Liver (tissue), 9 donors: ENCODE measurements around the gene SREBF1. TPM values are rescaled to one million over a fixed set of nuclear protein-coding genes. Genes with fewer than 3 reads are reported as not detected.

ENCODE experiments used
- DNase-seq: peaks from one replicate; pipeline ENCODE4 v3.0.0-alpha.2; 2017; ENCODE audit warnings: low spot score
- H3K27ac ChIP-seq, 2 donors: one replicate each; pipeline ENCODE4 v1.7.0; 2013; ENCODE audit warnings: inconsistent platforms in 2 of 2, low read length in 2 of 2, control low read depth in 1 of 2, low read depth in 1 of 2, mild to moderate bottlenecking in 1 of 2
- H3K27me3 ChIP-seq, 4 donors: one replicate each; pipeline versions ENCODE4 v1.6.1 to v1.7.0; 2013; ENCODE audit warnings: low read length in 3 of 4, inconsistent platforms in 1 of 4, mild to moderate bottlenecking in 1 of 4, moderate library complexity in 1 of 4; ENCODE audit not compliant: control insufficient read depth in 4 of 4, insufficient read depth in 4 of 4
- H3K36me3 ChIP-seq, 4 donors: one replicate each; pipeline versions ENCODE4 v1.6.1 to v1.7.0; 2013; ENCODE audit warnings: low read length in 3 of 4, mild to moderate bottlenecking in 3 of 4, low read depth in 1 of 4, moderate library complexity in 1 of 4; ENCODE audit not compliant: control insufficient read depth in 4 of 4, insufficient read depth in 3 of 4
- H3K4me1 ChIP-seq, 4 donors: one replicate each; pipeline versions ENCODE4 v1.6.1 to v1.7.0; 2013; ENCODE audit warnings: low read length in 3 of 4, mild to moderate bottlenecking in 3 of 4, moderate library complexity in 1 of 4; ENCODE audit not compliant: control insufficient read depth in 4 of 4, insufficient read depth in 4 of 4
- H3K4me3 ChIP-seq, 3 donors: one replicate each; pipeline versions ENCODE4 v1.6.1 to v1.7.0; 2013; ENCODE audit warnings: low read length in 3 of 3, control low read depth in 1 of 3, low read depth in 1 of 3, mild to moderate bottlenecking in 1 of 3
- H3K9ac ChIP-seq, 2 donors: one replicate each; pipeline ENCODE4 v1.7.0; 2013; ENCODE audit warnings: low read length in 2 of 2, mild to moderate bottlenecking in 2 of 2, moderate library complexity in 2 of 2, control low read depth in 1 of 2, low read depth in 1 of 2
- H3K9me3 ChIP-seq, 4 donors: one replicate each; pipeline versions ENCODE4 v1.6.1 to v1.7.0; 2013; ENCODE audit warnings: low read length in 3 of 4; ENCODE audit not compliant: control insufficient read depth in 4 of 4
- ATF3 ChIP-seq: IDR thresholded peaks from 2 replicates; pipeline ENCODE4 v1.6.1; 2016; ENCODE audit warnings: antibody characterized with exemption
- EGR1 ChIP-seq, 2 donors: IDR thresholded peaks; 2 replicates each; pipeline ENCODE4 v1.6.1; 2016 to 2018; ENCODE audit warnings: antibody characterized with exemption in 2 of 2, low read depth in 2 of 2
- FOXA1 ChIP-seq: IDR thresholded peaks from 2 replicates; pipeline ENCODE4 v1.6.1; 2016; ENCODE audit warnings: antibody characterized with exemption
- GABPA ChIP-seq, 2 donors: IDR thresholded peaks in 1 of 2; conservative IDR thresholded peaks in 1 of 2; 2 replicates each; pipeline ENCODE4 v1.6.1; 2016; ENCODE audit warnings: antibody characterized with exemption in 2 of 2, mild to moderate bottlenecking in 1 of 2, moderate library complexity in 1 of 2
- HNF4A ChIP-seq, 2 donors: conservative IDR thresholded peaks; 2 replicates each; pipeline ENCODE4 v1.6.1; 2016; ENCODE audit warnings: antibody characterized with exemption in 2 of 2, mild to moderate bottlenecking in 2 of 2
- HNF4G ChIP-seq: IDR thresholded peaks from 2 replicates; pipeline ENCODE4 v1.6.1; 2016; ENCODE audit warnings: antibody characterized with exemption
- JUND ChIP-seq, 2 donors: IDR thresholded peaks; 2 replicates each; pipeline ENCODE4 v1.6.1; 2016; ENCODE audit warnings: antibody characterized with exemption in 2 of 2
- MAX ChIP-seq: IDR thresholded peaks from 2 replicates; pipeline ENCODE4 v1.6.1; 2016; ENCODE audit warnings: antibody characterized with exemption
- YY1 ChIP-seq: IDR thresholded peaks from 2 replicates; pipeline ENCODE4 v1.6.1; 2016; ENCODE audit warnings: antibody characterized with exemption, mild to moderate bottlenecking
- WGBS: extraction: QIAGEN DNeasy Blood & Tissue Kit; methylation state at CpG from one replicate; pipeline ENCODE4 v1.1.7; 2013; 5-methylcytosine and 5-hydroxymethylcytosine counted together
- polyA plus RNA-seq, 2 donors: library from polyadenylated mRNA; stranded (reverse) in 1 of 2; unstranded in 1 of 2; fragments of 200-250 nt in 1 of 2; fragments of >200 nt in 1 of 2; fragmentation: Nextera tagmentation in 1 of 2; extraction: Ambion mirVana in 1 of 2; gene quantifications; one replicate each; pipeline versions ENCODE4 v1.2.1 to v1.2.3, GENCODE V29; 2013 to 2015
- total RNA-seq, 2 donors: library from RNA; depleted of rRNA; stranded (reverse); fragments of >200 nt; gene quantifications; one replicate each; pipeline ENCODE4 v1.2.3, GENCODE V29; 2014
- TF ChIP-seq, protein P1 (sequence below): IDR thresholded peaks from 2 replicates; pipeline ENCODE4 v1.6.1; 2016; ENCODE audit warnings: antibody characterized with exemption, mild to moderate bottlenecking
- TF ChIP-seq, protein P2 (sequence below): fragments of 150-350 bp; IDR thresholded peaks from 2 replicates; pipeline ENCODE4 v1.5.1; 2017; ENCODE audit warnings: improper control_type of control experiment, low read depth, low read length; ENCODE audit not compliant: missing input control
- donor health status: healthy.
- donor health status: healthy.
- donor health status: healthy.
- donor health status: healthy.
- donor health status: healthy.

SREBF1 gene
- total and polyA plus RNA-seq, 4 donors, result 66.8 to 133 (median 101) TPM

DNA sequence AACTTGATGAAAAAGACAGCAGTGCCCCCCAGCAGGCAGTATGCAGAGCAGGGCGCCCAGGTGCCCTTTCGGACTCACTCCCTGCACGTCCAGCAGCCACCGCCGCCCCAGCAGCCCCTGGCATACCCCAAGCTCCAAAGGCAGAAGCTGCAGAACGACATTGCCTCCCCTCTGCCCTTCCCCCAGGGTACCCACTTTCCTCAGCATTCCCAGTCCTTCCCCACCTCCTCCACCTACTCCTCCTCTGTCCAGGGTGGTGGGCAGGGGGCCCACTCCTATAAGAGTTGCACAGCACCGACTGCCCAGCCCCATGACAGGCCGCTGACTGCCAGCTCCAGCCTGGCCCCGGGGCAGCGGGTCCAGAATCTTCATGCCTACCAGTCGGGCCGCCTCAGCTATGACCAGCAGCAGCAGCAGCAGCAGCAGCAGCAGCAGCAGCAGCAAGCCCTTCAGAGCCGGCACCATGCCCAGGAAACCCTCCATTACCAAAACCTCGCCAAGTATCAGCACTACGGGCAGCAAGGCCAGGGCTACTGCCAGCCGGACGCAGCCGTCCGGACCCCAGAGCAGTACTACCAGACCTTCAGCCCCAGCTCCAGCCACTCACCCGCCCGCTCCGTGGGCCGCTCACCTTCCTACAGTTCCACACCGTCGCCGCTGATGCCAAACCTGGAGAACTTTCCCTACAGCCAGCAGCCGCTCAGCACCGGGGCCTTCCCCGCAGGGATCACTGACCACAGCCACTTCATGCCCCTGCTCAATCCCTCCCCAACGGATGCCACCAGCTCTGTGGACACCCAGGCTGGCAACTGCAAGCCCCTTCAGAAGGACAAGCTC is 43.2 kb downstream of the SREBF1 start:
- TF ChIP-seq HNF4A (conservative IDR thresholded peaks at IDR 0.05), result no peak
- no peak for TF ChIP-seq EGR1 (IDR thresholded peaks at IDR 0.05; ENCODE audit: low read depth in 2 of 2)
- no peak for TF ChIP-seq FOXA1
- TF ChIP-seq HNF4G, result no peak
- TF ChIP-seq, protein P1, sequence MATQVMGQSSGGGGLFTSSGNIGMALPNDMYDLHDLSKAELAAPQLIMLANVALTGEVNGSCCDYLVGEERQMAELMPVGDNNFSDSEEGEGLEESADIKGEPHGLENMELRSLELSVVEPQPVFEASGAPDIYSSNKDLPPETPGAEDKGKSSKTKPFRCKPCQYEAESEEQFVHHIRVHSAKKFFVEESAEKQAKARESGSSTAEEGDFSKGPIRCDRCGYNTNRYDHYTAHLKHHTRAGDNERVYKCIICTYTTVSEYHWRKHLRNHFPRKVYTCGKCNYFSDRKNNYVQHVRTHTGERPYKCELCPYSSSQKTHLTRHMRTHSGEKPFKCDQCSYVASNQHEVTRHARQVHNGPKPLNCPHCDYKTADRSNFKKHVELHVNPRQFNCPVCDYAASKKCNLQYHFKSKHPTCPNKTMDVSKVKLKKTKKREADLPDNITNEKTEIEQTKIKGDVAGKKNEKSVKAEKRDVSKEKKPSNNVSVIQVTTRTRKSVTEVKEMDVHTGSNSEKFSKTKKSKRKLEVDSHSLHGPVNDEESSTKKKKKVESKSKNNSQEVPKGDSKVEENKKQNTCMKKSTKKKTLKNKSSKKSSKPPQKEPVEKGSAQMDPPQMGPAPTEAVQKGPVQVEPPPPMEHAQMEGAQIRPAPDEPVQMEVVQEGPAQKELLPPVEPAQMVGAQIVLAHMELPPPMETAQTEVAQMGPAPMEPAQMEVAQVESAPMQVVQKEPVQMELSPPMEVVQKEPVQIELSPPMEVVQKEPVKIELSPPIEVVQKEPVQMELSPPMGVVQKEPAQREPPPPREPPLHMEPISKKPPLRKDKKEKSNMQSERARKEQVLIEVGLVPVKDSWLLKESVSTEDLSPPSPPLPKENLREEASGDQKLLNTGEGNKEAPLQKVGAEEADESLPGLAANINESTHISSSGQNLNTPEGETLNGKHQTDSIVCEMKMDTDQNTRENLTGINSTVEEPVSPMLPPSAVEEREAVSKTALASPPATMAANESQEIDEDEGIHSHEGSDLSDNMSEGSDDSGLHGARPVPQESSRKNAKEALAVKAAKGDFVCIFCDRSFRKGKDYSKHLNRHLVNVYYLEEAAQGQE, result no peak
- Histone ChIP-seq H3K9me3 (no peaks in the 10 kb centered on the region), H3K4me1 (peaks cover 0 to 20% (median 4%) of the 10 kb centered on the region in 4 donors), H3K27me3 (no peaks in the 10 kb centered on the region), H3K4me3 (no peak overlapping the region), H3K9ac (no peak overlapping the region), H3K27ac (no peak overlapping the region), H3K36me3 (peaks cover 0 to 25% (median 4%) of the 10 kb centered on the region in 4 donors)
- 96% methylated on average over 30 of the region's 30 CpGs for WGBS
- no peak for DNase-seq

DNA sequence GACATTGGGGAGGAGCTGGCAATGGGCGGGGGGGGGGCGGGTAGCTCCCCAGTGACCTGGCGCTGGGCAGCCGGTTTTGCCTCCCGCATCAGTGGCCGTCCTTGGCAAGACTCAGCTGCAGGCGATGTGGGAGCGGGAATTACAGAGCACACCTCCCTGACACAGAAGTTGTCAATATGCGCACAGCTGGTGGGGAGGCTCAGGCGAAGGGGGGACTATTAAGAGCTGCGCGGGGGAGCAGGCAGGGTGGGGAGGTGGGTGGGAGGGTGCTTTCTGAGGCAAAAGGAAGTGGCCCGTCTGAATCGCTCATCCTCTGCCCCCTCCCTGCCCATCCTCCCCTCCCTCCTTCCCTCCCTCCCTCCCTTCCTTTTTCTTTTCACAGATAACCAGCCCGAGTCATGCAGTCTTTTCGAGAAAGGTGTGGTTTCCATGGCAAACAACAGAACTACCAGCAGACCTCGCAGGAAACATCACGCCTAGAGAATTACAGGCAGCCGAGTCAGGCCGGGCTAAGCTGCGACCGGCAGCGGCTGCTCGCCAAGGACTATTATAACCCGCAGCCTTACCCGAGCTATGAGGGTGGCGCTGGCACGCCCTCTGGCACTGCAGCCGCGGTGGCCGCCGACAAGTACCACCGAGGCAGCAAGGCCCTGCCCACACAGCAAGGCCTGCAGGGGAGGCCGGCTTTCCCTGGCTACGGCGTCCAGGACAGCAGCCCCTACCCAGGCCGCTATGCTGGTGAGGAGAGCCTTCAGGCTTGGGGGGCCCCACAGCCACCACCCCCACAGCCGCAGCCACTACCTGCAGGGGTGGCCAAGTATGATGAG is 44.0 kb downstream of the SREBF1 start:
- Histone ChIP-seq H3K27ac (no peak overlapping the region), H3K9ac (no peak overlapping the region), H3K4me1 (peaks cover 0 to 20% (median 4%) of the 10 kb centered on the region in 4 donors), H3K27me3 (no peaks in the 10 kb centered on the region), H3K4me3 (no peak overlapping the region), H3K36me3 (peaks cover 0 to 25% (median 2%) of the 10 kb centered on the region in 4 donors), H3K9me3 (no peaks in the 10 kb centered on the region)
- no peak for DNase-seq
- TF ChIP-seq, protein P2, sequence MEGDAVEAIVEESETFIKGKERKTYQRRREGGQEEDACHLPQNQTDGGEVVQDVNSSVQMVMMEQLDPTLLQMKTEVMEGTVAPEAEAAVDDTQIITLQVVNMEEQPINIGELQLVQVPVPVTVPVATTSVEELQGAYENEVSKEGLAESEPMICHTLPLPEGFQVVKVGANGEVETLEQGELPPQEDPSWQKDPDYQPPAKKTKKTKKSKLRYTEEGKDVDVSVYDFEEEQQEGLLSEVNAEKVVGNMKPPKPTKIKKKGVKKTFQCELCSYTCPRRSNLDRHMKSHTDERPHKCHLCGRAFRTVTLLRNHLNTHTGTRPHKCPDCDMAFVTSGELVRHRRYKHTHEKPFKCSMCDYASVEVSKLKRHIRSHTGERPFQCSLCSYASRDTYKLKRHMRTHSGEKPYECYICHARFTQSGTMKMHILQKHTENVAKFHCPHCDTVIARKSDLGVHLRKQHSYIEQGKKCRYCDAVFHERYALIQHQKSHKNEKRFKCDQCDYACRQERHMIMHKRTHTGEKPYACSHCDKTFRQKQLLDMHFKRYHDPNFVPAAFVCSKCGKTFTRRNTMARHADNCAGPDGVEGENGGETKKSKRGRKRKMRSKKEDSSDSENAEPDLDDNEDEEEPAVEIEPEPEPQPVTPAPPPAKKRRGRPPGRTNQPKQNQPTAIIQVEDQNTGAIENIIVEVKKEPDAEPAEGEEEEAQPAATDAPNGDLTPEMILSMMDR, result no peak
- TF ChIP-seq, protein P1, result no peak
- TF ChIP-seq FOXA1 (no peak), YY1 (no peak), GABPA (IDR thresholded peaks at IDR 0.05 in 1 of 2, conservative IDR thresholded peaks at IDR 0.05 in 1 of 2) (no peak), ATF3 (no peak), JUND (IDR thresholded peaks at IDR 0.05) (no peak), MAX (no peak)
- 68% methylated on average over 38 of the region's 38 CpGs for WGBS
